Gastroesophageal sphincter (tissue), 4 donors: Measurements from ENCODE around the gene TESMIN. TPM values are rescaled to one million over a fixed set of nuclear protein-coding genes. Genes with fewer than 3 reads are reported as not detected.

Experiments used
- ATAC-seq: fragments of 150-250 bp; one replicate; pipeline ENCODE4 v1.9.1; 2016; ENCODE audit warnings: mild to moderate bottlenecking, moderate library complexity
- H3K27ac ChIP-seq, 4 donors: fragments of 200-600 bp; sonication (generic) in 3 of 4; 1 replicate in 3 of 4; 2 replicates in 1 of 4; pipeline ENCODE4 v1.5.1; 2016 to 2019
- H3K27me3 ChIP-seq: fragments of 200-600 bp; sonication (generic); one replicate; pipeline ENCODE4 v1.5.1; 2019
- H3K36me3 ChIP-seq, 2 donors: fragments of 200-600 bp; sonication (generic); one replicate each; pipeline ENCODE4 v1.5.1; 2019; ENCODE audit warnings: control low read depth in 1 of 2
- H3K4me1 ChIP-seq, 3 donors: fragments of 200-600 bp; sonication (generic); 1 replicate in 2 of 3; 2 replicates in 1 of 3; pipeline ENCODE4 v1.5.1; 2016 to 2019; ENCODE audit warnings: control low read depth in 2 of 3
- H3K4me3 ChIP-seq, 2 donors: fragments of 200-600 bp; sonication (generic); one replicate each; pipeline ENCODE4 v1.5.1; 2019; ENCODE audit warnings: mild to moderate bottlenecking in 1 of 2, moderate library complexity in 1 of 2
- H3K9me3 ChIP-seq, 3 donors: fragments of 200-600 bp; sonication (generic); one replicate each; pipeline ENCODE4 v1.5.1; 2017 to 2019; ENCODE audit warnings: control low read depth in 2 of 3
- EP300 ChIP-seq: sonication (generic); formaldehyde crosslinking; IDR thresholded peaks from one replicate; pipeline ENCODE4 v1.6.1; 2017; ENCODE audit warnings: antibody characterized with exemption, mild to moderate bottlenecking
- POLR2A ChIP-seq, 2 donors: fragments of 450-650 bp; IDR thresholded peaks; one replicate each; pipeline ENCODE4 v1.6.1; 2017; ENCODE audit warnings: antibody characterized with exemption in 2 of 2, mild to moderate bottlenecking in 2 of 2, moderate library complexity in 1 of 2
- POLR2AphosphoS5 ChIP-seq: sonication (generic); formaldehyde crosslinking; IDR thresholded peaks from one replicate; pipeline ENCODE4 v1.6.1; 2017; ENCODE audit warnings: antibody characterized with exemption
- WGBS, 2 donors: methylation state at CpG; one replicate each; pipeline ENCODE4 v1.1.5; 2018; ENCODE audit warnings: low coverage in 1 of 2; 5-methylcytosine and 5-hydroxymethylcytosine counted together
- total RNA-seq, 4 donors: library from RNA; depleted of rRNA; stranded (reverse); fragments of >200 nt; gene quantifications; one replicate each; pipeline ENCODE4 v1.1.0, GENCODE V29; 2016
- TF ChIP-seq, protein P1 (sequence below), 4 experiments: fragments of 200-600 bp in 2 of 4; fragments of 450-650 bp in 2 of 4; sonication (generic) in 1 of 4; IDR thresholded peaks; one replicate each; pipeline ENCODE4 v1.5.1; 2017 to 2019; ENCODE audit warnings: antibody characterized with exemption in 4 of 4, mild to moderate bottlenecking in 2 of 4, moderate library complexity in 2 of 4

Gene TESMIN
- total RNA-seq, 4 donors from 2014 or later, result 0.12 to 0.54 (median 0.27) TPM; not detected in 1

DNA sequence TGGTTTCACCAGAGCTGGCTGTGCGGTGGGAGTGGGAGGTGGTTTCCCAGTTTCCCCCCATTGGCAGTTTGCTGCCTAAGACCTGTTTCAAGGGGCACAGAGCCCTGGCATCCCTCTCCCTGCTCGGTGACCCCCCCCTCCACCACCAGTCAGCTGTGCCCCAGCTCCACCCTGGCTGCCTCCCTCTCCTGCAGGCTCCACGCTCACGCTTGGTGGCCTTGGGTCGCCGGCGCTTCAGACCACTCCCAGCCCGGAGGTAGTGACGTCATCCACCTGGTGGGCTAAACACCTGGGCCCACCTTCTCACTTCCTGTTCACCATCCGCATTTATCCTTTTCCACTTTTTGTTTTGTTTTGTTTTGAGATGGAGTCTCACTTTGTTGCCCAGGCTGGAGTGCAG, 59.2 kb downstream of the TESMIN start:
- TF ChIP-seq, protein P1, sequence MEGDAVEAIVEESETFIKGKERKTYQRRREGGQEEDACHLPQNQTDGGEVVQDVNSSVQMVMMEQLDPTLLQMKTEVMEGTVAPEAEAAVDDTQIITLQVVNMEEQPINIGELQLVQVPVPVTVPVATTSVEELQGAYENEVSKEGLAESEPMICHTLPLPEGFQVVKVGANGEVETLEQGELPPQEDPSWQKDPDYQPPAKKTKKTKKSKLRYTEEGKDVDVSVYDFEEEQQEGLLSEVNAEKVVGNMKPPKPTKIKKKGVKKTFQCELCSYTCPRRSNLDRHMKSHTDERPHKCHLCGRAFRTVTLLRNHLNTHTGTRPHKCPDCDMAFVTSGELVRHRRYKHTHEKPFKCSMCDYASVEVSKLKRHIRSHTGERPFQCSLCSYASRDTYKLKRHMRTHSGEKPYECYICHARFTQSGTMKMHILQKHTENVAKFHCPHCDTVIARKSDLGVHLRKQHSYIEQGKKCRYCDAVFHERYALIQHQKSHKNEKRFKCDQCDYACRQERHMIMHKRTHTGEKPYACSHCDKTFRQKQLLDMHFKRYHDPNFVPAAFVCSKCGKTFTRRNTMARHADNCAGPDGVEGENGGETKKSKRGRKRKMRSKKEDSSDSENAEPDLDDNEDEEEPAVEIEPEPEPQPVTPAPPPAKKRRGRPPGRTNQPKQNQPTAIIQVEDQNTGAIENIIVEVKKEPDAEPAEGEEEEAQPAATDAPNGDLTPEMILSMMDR (IDR thresholded peaks at IDR 0.05), result no peak
- TF ChIP-seq POLR2A (IDR thresholded peaks at IDR 0.05) (no peak), POLR2AphosphoS5 (no peak), EP300 (no peak)
- Histone ChIP-seq H3K4me1 (no peaks in the 10 kb centered on the region), H3K27ac (no peak overlapping the region), H3K4me3 (no peak overlapping the region), H3K36me3 (no peaks in the 10 kb centered on the region), H3K27me3 (peaks cover 49% of the 10 kb centered on the region), H3K9me3 (peaks cover 0 to 13% (median 0%) of the 10 kb centered on the region in 3 donors)
- no peak for ATAC-seq
- 73 to 83% methylated on average over 3 to 7 of the region's 10 CpGs for WGBS, 2 donors

DNA sequence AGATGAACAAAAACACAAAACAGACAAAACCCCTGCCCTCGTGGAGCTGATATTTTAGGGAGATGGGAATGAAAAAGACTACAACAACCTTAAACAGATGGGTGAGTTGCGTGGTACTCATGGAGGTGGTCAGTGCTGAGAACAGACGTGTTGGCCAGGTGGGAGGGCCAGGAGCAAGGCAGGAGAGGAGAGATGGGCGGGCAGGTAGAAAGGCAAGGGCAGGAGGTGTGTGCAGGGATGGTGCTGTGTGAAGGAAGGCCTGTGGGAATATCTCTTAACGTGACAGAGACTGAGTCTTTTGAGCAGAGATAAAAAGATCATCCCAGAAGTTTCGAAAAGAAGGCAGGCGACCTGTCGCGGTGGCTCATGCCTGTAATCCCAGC, 59.9 kb downstream of the TESMIN start:
- ATAC-seq, result no peak
- Histone ChIP-seq H3K27me3 (peaks cover 56% of the 10 kb centered on the region), H3K27ac (no peak overlapping the region), H3K36me3 (no peaks in the 10 kb centered on the region), H3K9me3 (peaks cover 0 to 7% (median 0%) of the 10 kb centered on the region in 3 donors), H3K4me1 (no peaks in the 10 kb centered on the region), H3K4me3 (no peak overlapping the region)
- TF ChIP-seq POLR2A (IDR thresholded peaks at IDR 0.05) (no peak), EP300 (no peak), POLR2AphosphoS5 (no peak)
- TF ChIP-seq, protein P1 (IDR thresholded peaks at IDR 0.05), result no peak
- WGBS, 2 donors, result 83 to 89% methylated on average over 7 to 9 of the region's 9 CpGs

- H3K27ac ChIP-seq, result no peak overlapping the region
- TF ChIP-seq POLR2A (IDR thresholded peaks at IDR 0.05), result no peak
- TF ChIP-seq, protein P1 (IDR thresholded peaks at IDR 0.05), result no peak
- no peak for TF ChIP-seq EP300
- no peak for TF ChIP-seq POLR2AphosphoS5
- peaks cover 0 to 1% (median 0%) of the 10 kb centered on the region in 3 donors for H3K9me3 ChIP-seq
- no peak for ATAC-seq
- WGBS, 2 donors, result 55 to 61% methylated on average over 5 to 14 of the region's 16 CpGs
- H3K36me3 ChIP-seq, result no peaks in the 10 kb centered on the region
- H3K27me3 ChIP-seq, result peaks cover 62% of the 10 kb centered on the region
- no peak overlapping the region for H3K4me3 ChIP-seq
- H3K4me1 ChIP-seq, result no peaks in the 10 kb centered on the region
Observed at GRCh38 chr11:68690671-68691401, 60.5 kb downstream of the TESMIN start.

DNA sequence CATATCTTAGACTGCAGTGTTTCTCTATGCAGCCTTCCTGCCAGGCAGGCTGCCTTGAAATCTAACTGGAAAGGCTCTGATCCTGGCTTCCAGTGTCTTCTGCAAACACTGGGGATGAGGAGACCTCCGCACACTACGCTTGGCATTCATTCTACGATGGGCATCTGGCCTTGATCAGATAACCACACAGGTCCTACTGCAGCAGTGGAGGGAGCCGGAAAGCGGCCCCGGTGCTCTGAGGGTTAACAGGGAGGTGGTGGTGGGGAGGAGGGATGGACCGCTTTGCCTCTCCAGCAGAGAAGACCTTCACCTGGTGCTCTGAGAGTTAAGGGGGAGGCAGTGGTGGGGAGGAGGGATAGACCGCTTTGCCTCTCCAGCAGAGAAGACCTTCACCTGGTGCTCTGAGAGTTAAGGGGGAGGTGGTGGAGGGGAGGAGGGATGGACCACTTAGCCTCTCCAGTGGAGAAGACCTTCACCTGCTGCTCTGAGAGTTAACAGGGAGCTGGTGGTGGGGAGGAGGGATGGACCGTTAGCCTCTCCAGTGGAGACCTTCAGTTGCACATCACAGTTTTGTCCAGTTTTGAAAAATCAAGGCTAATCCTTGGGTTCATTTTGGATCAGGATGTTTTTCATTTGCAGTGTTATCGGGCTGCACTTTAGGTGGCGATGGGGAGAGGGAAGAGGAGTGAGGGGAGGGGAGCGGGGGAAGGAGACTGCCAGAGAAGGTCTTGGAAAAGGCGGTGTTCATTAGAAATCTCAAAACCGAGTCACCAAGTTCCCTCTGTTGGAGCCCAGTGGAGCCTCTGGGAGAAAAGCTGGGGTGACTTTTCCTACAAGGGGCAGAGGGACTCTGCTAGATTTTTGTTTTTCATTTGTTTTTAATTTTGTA, 61.3 kb downstream of the TESMIN start:
- no peaks in the 10 kb centered on the region for H3K36me3 ChIP-seq
- H3K27ac ChIP-seq, result no peak overlapping the region
- TF ChIP-seq POLR2AphosphoS5 (no peak), POLR2A (IDR thresholded peaks at IDR 0.05) (no peak), EP300 (no peak)
- TF ChIP-seq, protein P1 (IDR thresholded peaks at IDR 0.05), result no peak
- 31 to 57% methylated on average over 4 to 6 of the region's 14 CpGs for WGBS, 2 donors
- H3K4me3 ChIP-seq, result no peak overlapping the region
- H3K9me3 ChIP-seq, result no peaks in the 10 kb centered on the region
- H3K4me1 ChIP-seq, result peaks cover 0 to 3% (median 2%) of the 10 kb centered on the region in 3 donors
- peaks cover 70% of the 10 kb centered on the region for H3K27me3 ChIP-seq
- ATAC-seq, result no peak
